H1 (cell line): ENCODE results near the gene POLE. TPM values are rescaled to one million over a fixed set of nuclear protein-coding genes. Genes with fewer than 3 reads are reported as not detected.

Experiments
- CTCF ChIA-PET: fragments of 300-600 bp; sonication (Branson Sonifier 250); formaldehyde crosslinking; loops from one replicate; lab custom pipeline; 2021; ENCODE audit not compliant: partially characterized antibody; lab: Charles Lee
- POLR2A ChIA-PET: fragments of 300-600 bp; sonication (Branson Sonifier 250); formaldehyde crosslinking; loops from one replicate; lab custom pipeline; 2021; ENCODE audit warnings: inconsistent platforms; ENCODE audit not compliant: partially characterized antibody; lab: Charles Lee
- DNase-seq, 2 experiments: peaks; one replicate each; pipeline versions ENCODE4 v3.0.0 to v3.0.0-alpha.2; 2010 to 2022; ENCODE audit warnings: low spot score in 2 of 2, low read depth in 1 of 2, mixed read lengths in 1 of 2
- FAIRE-seq: peaks from 2 replicates; lab custom pipeline; 2011; peaks lifted over from hg19 to GRCh38; lab: Jason Lieb, UNC
- H2AFZ ChIP-seq: 2 replicates; pipeline ENCODE4 v1.8.1; 2012; ENCODE audit warnings: low read length, inconsistent platforms
- H2AK5ac ChIP-seq: 2 replicates; pipeline ENCODE4 v1.6.1; 2013; ENCODE audit warnings: low read depth, low read length
- H2BK120ac ChIP-seq: replicated peaks from 2 replicates; pipeline ENCODE3; 2013; ENCODE audit warnings: low read depth, low read length, inconsistent platforms
- H2BK12ac ChIP-seq: 2 replicates; pipeline ENCODE4 v1.6.1; 2013; ENCODE audit warnings: low read depth, low read length
- H2BK15ac ChIP-seq: 2 replicates; pipeline ENCODE4 v1.6.1; 2013; ENCODE audit warnings: low read length
- H2BK20ac ChIP-seq: 2 replicates; pipeline ENCODE4 v1.6.1; 2013; ENCODE audit warnings: low read length
- H2BK5ac ChIP-seq: 2 replicates; pipeline ENCODE4 v1.6.1; 2013; ENCODE audit warnings: low read depth, low read length
- H3K14ac ChIP-seq: 2 replicates; pipeline ENCODE4 v1.6.1; 2013; ENCODE audit warnings: inconsistent platforms; ENCODE audit not compliant: insufficient read length
- H3K18ac ChIP-seq: 2 replicates; pipeline ENCODE4 v1.6.1; 2013; ENCODE audit warnings: low read length; ENCODE audit errors: extremely low read depth
- H3K23ac ChIP-seq: 2 replicates; pipeline ENCODE4 v1.6.1; 2013; ENCODE audit warnings: inconsistent platforms; ENCODE audit not compliant: insufficient read length
- H3K23me2 ChIP-seq: 2 replicates; pipeline ENCODE4 v1.6.1; 2013; ENCODE audit warnings: low read depth, low read length
- H3K27ac ChIP-seq: 2 replicates; pipeline ENCODE4 v1.6.1; 2011; ENCODE audit warnings: low read depth, low read length, inconsistent platforms
- H3K27me3 ChIP-seq, 4 experiments: replicated peaks in 1 of 4; 1 replicate in 1 of 4; 2 replicates in 3 of 4; pipeline versions ENCODE4 v1.6.1 to v1.8.1; 2011 to 2013; ENCODE audit warnings: low read length in 3 of 4, mild to moderate bottlenecking in 3 of 4, inconsistent platforms in 2 of 4, mixed read lengths in 2 of 4, moderate library complexity in 1 of 4; ENCODE audit not compliant: control insufficient read depth in 3 of 4, insufficient read depth in 3 of 4; ENCODE audit errors: extremely low read depth in 1 of 4
- H3K36me3 ChIP-seq, 4 experiments: 2 replicates each; pipeline versions ENCODE4 v1.6.1 to v1.8.1; 2011 to 2013; ENCODE audit warnings: mild to moderate bottlenecking in 4 of 4, low read length in 3 of 4, moderate library complexity in 2 of 4, control low read depth in 1 of 4, inconsistent platforms in 1 of 4; ENCODE audit not compliant: insufficient read depth in 4 of 4, control insufficient read depth in 2 of 4
- H3K4ac ChIP-seq: replicated peaks from 2 replicates; pipeline ENCODE3; 2013; ENCODE audit warnings: low read length, low read depth, mixed read lengths, inconsistent platforms; ENCODE audit not compliant: insufficient read length
- H3K4me1 ChIP-seq, 4 experiments: replicated peaks in 1 of 4; 1 replicate in 1 of 4; 2 replicates in 3 of 4; pipeline versions ENCODE4 v1.6.1 to v1.8.1; 2011 to 2013; ENCODE audit warnings: low read length in 3 of 4, inconsistent platforms in 2 of 4, mixed read lengths in 1 of 4; ENCODE audit not compliant: insufficient read depth in 4 of 4, control insufficient read depth in 3 of 4
- H3K4me2 ChIP-seq, 2 experiments: 2 replicates each; pipeline versions ENCODE4 v1.6.1 to v1.8.1; 2011 to 2013; ENCODE audit warnings: low read depth in 2 of 2, low read length in 2 of 2, control low read depth in 1 of 2, inconsistent platforms in 1 of 2, mild to moderate bottlenecking in 1 of 2; ENCODE audit not compliant: insufficient read depth in 1 of 2
- H3K4me3 ChIP-seq, 4 experiments: fragments of 200-600, 300-600 bp in 1 of 4; sonication (generic), shearing (Covaris generic), sonication (Bioruptor Twin) in 1 of 4; 2 replicates each; pipeline versions ENCODE4 v1.5.1 to v1.8.1; 2011 to 2016; ENCODE audit warnings: low read length in 4 of 4, low read depth in 3 of 4, control low read depth in 2 of 4, inconsistent platforms in 2 of 4, mild to moderate bottlenecking in 2 of 4, mixed read lengths in 1 of 4, moderate library complexity in 1 of 4; ENCODE audit not compliant: insufficient read depth in 2 of 4; ENCODE audit errors: extremely low read depth in 1 of 4
- H3K56ac ChIP-seq: replicated peaks from 2 replicates; pipeline ENCODE3; 2013; ENCODE audit warnings: low read depth, mild to moderate bottlenecking, mixed read lengths, low read length, inconsistent platforms; ENCODE audit not compliant: insufficient read length
- H3K79me1 ChIP-seq: 2 replicates; pipeline ENCODE4 v1.6.1; 2013; ENCODE audit warnings: low read depth, low read length, control low read depth
- H3K79me2 ChIP-seq, 2 experiments: 2 replicates each; pipeline versions ENCODE4 v1.6.1 to v1.8.1; 2012 to 2013; ENCODE audit warnings: low read length in 2 of 2, mild to moderate bottlenecking in 2 of 2, inconsistent platforms in 1 of 2; ENCODE audit not compliant: insufficient read depth in 2 of 2, control insufficient read depth in 1 of 2
- H3K9ac ChIP-seq, 4 experiments: replicated peaks in 1 of 4; 1 replicate in 1 of 4; 2 replicates in 3 of 4; pipeline versions ENCODE4 v1.6.1 to v1.8.1; 2011 to 2013; ENCODE audit warnings: low read depth in 3 of 4, low read length in 3 of 4, control low read depth in 2 of 4, mild to moderate bottlenecking in 2 of 4, moderate library complexity in 2 of 4, inconsistent platforms in 1 of 4; ENCODE audit errors: extremely low read depth in 1 of 4
- H3K9me3 ChIP-seq, 2 experiments: 2 replicates each; pipeline versions ENCODE4 v1.6.1 to v1.8.1; 2012 to 2013; ENCODE audit warnings: mild to moderate bottlenecking in 2 of 2, moderate library complexity in 2 of 2, control low read depth in 1 of 2, inconsistent platforms in 1 of 2, low read depth in 1 of 2, low read length in 1 of 2, mixed read lengths in 1 of 2; ENCODE audit not compliant: insufficient read depth in 2 of 2
- H4K20me1 ChIP-seq, 2 experiments: replicated peaks in 1 of 2; 2 replicates each; pipeline versions ENCODE3 to v1.8.1; 2011 to 2013; ENCODE audit warnings: inconsistent platforms in 2 of 2, low read length in 2 of 2, mild to moderate bottlenecking in 1 of 2; ENCODE audit not compliant: insufficient read depth in 2 of 2, control insufficient read depth in 1 of 2
- H4K5ac ChIP-seq: 2 replicates; pipeline ENCODE4 v1.6.1; 2013; ENCODE audit warnings: low read length, low read depth, mixed read lengths, inconsistent platforms; ENCODE audit not compliant: insufficient read length
- H4K8ac ChIP-seq: 2 replicates; pipeline ENCODE4 v1.8.0; 2013; ENCODE audit warnings: mild to moderate bottlenecking, moderate library complexity, low read length, inconsistent platforms; ENCODE audit not compliant: insufficient read depth; ENCODE audit errors: extremely low read depth
- H4K91ac ChIP-seq: replicated peaks from 2 replicates; pipeline ENCODE3; 2013; ENCODE audit warnings: low read length, mixed read lengths, inconsistent platforms; ENCODE audit not compliant: insufficient read length
- JUN ChIP-seq: IDR thresholded peaks from 2 replicates; pipeline ENCODE4 v1.6.1; 2011; ENCODE audit warnings: low read depth, mild to moderate bottlenecking, improper control_type of control experiment, low read length
- JUND ChIP-seq: IDR thresholded peaks from 2 replicates; pipeline ENCODE4 v1.6.1; 2011; ENCODE audit warnings: mild to moderate bottlenecking, improper control_type of control experiment, low read length
- NANOG ChIP-seq: IDR thresholded peaks from 2 replicates; pipeline ENCODE4 v1.6.1; 2011; ENCODE audit warnings: low read length, low read depth, mild to moderate bottlenecking, inconsistent platforms; ENCODE audit not compliant: insufficient read depth, poor library complexity, severe bottlenecking
- WGBS, 2 experiments: shearing (Covaris generic) in 1 of 2; methylation state at CpG; one replicate each; pipeline versions ENCODE4 v1.1.6 to v1.1.7; 2013 to 2015; ENCODE audit warnings: low lambda C conversion rate in 2 of 2, mixed read lengths in 2 of 2, inconsistent platforms in 1 of 2, low coverage in 1 of 2, missing lambda C conversion rate in 1 of 2; ENCODE audit not compliant: insufficient replicate concordance in 2 of 2, insufficient coverage in 1 of 2, insufficient read length in 1 of 2; ENCODE audit errors: extremely low coverage in 1 of 2, missing lambda C conversion rate in 1 of 2; 5-methylcytosine and 5-hydroxymethylcytosine counted together
- polyA plus RNA-seq, 7 experiments: library from polyadenylated mRNA; depleted of rRNA in 3 of 7; stranded (reverse) in 5 of 7; unstranded in 2 of 7; fragments of >200 nt in 5 of 7; fragments of 200-250 nt in 2 of 7; gene quantifications; 1 replicate in 5 of 7; 2 replicates in 1 of 7; 4 replicates in 1 of 7; pipeline versions ENCODE4 v1.2.1 to v1.2.3, GENCODE V29; 2011 to 2013; ENCODE audit warnings: missing spikeins in 2 of 7, mixed read lengths in 2 of 7
- total RNA-seq: library from RNA; stranded (reverse); fragmentation: NEBNext Ultra II Directional; extraction: Animal tissue kit (Norgen Biotek cat#: 25700); gene quantifications from 2 replicates; pipeline ENCODE4 v1.2.1, GENCODE V29; 2021

Gene POLE
- total and polyA plus RNA-seq, 2 of the 8 experiments (the other 6 are each of a cell fraction or from before 2014, with no cell fraction given), result 59.7 to 115 TPM

- CTCF ChIA-PET, result interaction anchor here (0.7 kb wide), 1 partner anchor 155 kb away, joined by 3 read pairs; no protein-coding TSS in a partner anchor
- 93% methylated on average over 26 of the region's 39 CpGs; no CpG with 5 or more reads in 1 of the 2 experiments for WGBS, 2 experiments
Observed at GRCh38 chr12:132574271-132574996, 112.7 kb downstream of the POLE start.

More at GRCh38 chr12:132574271-132574996, 112.7 kb downstream of the POLE start:
- Histone ChIP-seq H4K5ac (no peak overlapping the region), H3K79me2 (no peaks in the 10 kb centered on the region), H2BK12ac (no peak overlapping the region), H2AK5ac (no peak overlapping the region), H4K8ac (no peak overlapping the region), H3K9me3 (no peaks in the 10 kb centered on the region), H3K4me3 (no peak overlapping the region), H3K23ac (no peak overlapping the region), H2BK20ac (no peak overlapping the region), H3K79me1 (no peaks in the 10 kb centered on the region), H4K91ac (no peak overlapping the region), H3K4me1 (no peaks in the 10 kb centered on the region), H3K36me3 (peaks cover 3 to 73% (median 22%) of the 10 kb centered on the region in 4 experiments; a peak in 7 of 8 replicates), H3K9ac (no peak overlapping the region), H3K4me2 (no peak overlapping the region), H3K56ac (no peak overlapping the region), H3K18ac (no peak overlapping the region), H2BK15ac (no peak overlapping the region), H3K4ac (no peak overlapping the region), H3K27ac (no peak overlapping the region), H3K23me2 (no peaks in the 10 kb centered on the region), H3K14ac (no peak overlapping the region), H2BK120ac (no peak overlapping the region), H2BK5ac (no peak overlapping the region), H4K20me1 (peaks cover 12 to 32% of the 10 kb centered on the region in 2 experiments), H2AFZ (no peak overlapping the region), H3K27me3 (peaks cover 0 to 2% (median 0%) of the 10 kb centered on the region in 4 experiments; a peak in 2 of 7 replicates)
- POLR2A ChIA-PET, result interaction anchor here (1.1 to 1.2 kb wide), 2 partner anchors 9 to 11 kb away, joined by 5 to 7 read pairs; no protein-coding TSS in a partner anchor
- no peak for TF ChIP-seq NANOG
- no peak for TF ChIP-seq JUN
- TF ChIP-seq JUND, result no peak
- DNase-seq (no peak), FAIRE-seq (no peak)
